Astrocyte (in vitro differentiated cells and primary cell): Measurements from ENCODE around the gene PNMA1.

Source experiments
- CTCF ChIP-seq: IDR thresholded peaks from 2 replicates; pipeline ENCODE4 v1.5.1; 2011; ENCODE audit warnings: low read depth, mild to moderate bottlenecking, inconsistent platforms, low read length, moderate library complexity; ENCODE audit not compliant: insufficient read depth
- EZH2 ChIP-seq: IDR thresholded peaks from 2 replicates; pipeline ENCODE4 v1.6.1; 2012; ENCODE audit warnings: mild to moderate bottlenecking, low read length, inconsistent platforms; ENCODE audit not compliant: insufficient read depth

DNA sequence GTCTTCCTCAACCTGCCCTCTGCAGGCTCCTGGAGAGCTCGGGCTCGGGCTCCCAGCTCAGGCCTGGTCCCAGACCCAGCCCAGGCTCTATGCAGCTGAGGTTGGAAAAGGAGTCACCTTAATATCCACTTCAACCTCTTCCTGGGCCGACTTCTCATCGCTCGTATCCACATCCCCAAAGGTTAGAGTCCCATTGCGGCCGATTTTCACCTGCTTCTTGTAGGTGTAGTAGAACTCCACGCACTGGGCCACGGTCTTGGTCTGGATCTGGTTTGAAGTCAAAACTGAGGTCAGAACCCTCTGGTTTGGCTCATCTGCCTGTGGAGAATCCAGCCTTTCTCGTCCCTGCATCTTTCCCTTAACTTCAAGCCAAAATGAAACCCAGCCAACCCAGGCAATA is 8.4 kb upstream of the PNMA1 start:
- no peak for TF ChIP-seq CTCF
- no peak for TF ChIP-seq EZH2
